Muscle of leg (tissue), 11 donors: ENCODE measurements around the gene FRMD4B. TPM values are rescaled to one million over a fixed set of nuclear protein-coding genes. Genes with fewer than 3 reads are reported as not detected.
A peak's percentile ranks its signal among the peaks of the same experiment; 100 is the strongest.
"Not testable (repeated sequence)": the region's sequence is repeated elsewhere in the genome, so short reads cannot be mapped to it uniquely, and the experiment has no call there.

Experiments
- DNase-seq: peaks from one replicate; pipeline ENCODE4 v3.0.0; 2013
- H3K27ac ChIP-seq: one replicate; pipeline ENCODE4 v1.5.1; 2013; ENCODE audit warnings: mild to moderate bottlenecking, low read length, control low read depth
- H3K27me3 ChIP-seq: one replicate; pipeline ENCODE4 v1.6.1; 2013; ENCODE audit warnings: low read length; ENCODE audit not compliant: control insufficient read depth, insufficient read depth
- H3K36me3 ChIP-seq: one replicate; pipeline ENCODE4 v1.6.1; 2013; ENCODE audit warnings: low read length; ENCODE audit not compliant: control insufficient read depth, insufficient read depth
- H3K4me1 ChIP-seq: one replicate; pipeline ENCODE4 v1.6.1; 2013; ENCODE audit warnings: low read length; ENCODE audit not compliant: control insufficient read depth, insufficient read depth
- H3K4me3 ChIP-seq: one replicate; pipeline ENCODE4 v1.5.1; 2013; ENCODE audit warnings: low read length, control low read depth
- H3K9me3 ChIP-seq: replicated peaks from 2 replicates; pipeline ENCODE4 v1.6.1; 2013; ENCODE audit warnings: low read depth, low read length; ENCODE audit not compliant: control insufficient read depth
- WGBS: methylation state at CpG from one replicate; pipeline ENCODE4 v1.1.5; 2013; ENCODE audit warnings: missing lambda C conversion rate; ENCODE audit not compliant: insufficient coverage; 5-methylcytosine and 5-hydroxymethylcytosine counted together
- polyA plus RNA-seq, 8 donors: library from polyadenylated mRNA; unstranded; fragments of 120-200 nt; gene quantifications; one replicate each; pipeline versions ENCODE4 v1.2.1 to v1.2.3, GENCODE V29; 2013; ENCODE audit warnings: inconsistent platforms in 1 of 8, low replicate concordance in 1 of 8; ENCODE audit not compliant: insufficient read length in 8 of 8, insufficient read depth in 1 of 8
- total RNA-seq: library from RNA; stranded (reverse); fragments of 120-200 nt; gene quantifications from one replicate; pipeline ENCODE4 v1.2.4, GENCODE V29; 2013

FRMD4B gene
- total and polyA plus RNA-seq, 9 donors, result 13.9 to 23.1 (median 17.2) TPM

- Histone ChIP-seq H3K27me3 (no peaks in the 10 kb centered on the region), H3K4me3 (no peak overlapping the region), H3K9me3 (no peaks in the 10 kb centered on the region), H3K36me3 (no peaks in the 10 kb centered on the region), H3K4me1 (peaks cover 4% of the 10 kb centered on the region), H3K27ac (peak overlapping the region; percentile 57)
- DNase-seq, result peak; percentile 82
- WGBS, result 48% methylated on average over 2 of the region's 4 CpGs
Observed at GRCh38 chr3:69326855-69327300, 59.0 kb downstream of the FRMD4B start.

DNA sequence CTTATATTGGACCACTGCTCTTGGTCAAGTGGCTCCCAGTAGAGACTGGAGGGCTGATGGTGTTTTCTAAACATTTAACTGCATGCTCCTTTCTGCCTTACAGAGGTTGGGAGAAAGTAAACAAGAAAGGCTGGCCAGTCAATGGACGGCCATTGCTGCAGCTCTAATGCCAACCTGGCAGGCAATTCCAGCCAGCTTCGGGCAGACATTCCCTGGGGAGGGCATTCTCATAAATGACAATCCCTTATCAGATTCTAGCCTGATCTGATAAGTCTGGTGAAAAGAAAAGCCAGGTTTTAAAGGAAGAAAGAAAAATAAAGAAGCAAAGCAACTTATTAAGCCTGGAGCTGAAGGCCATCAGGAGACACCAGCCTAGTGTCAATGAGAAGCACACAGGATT is 60.7 kb downstream of the FRMD4B start:
- Histone ChIP-seq H3K27me3 (no peaks in the 10 kb centered on the region), H3K4me3 (no peak overlapping the region), H3K27ac (no peak overlapping the region), H3K36me3 (no peaks in the 10 kb centered on the region), H3K4me1 (peaks cover 8% of the 10 kb centered on the region), H3K9me3 (no peaks in the 10 kb centered on the region)
- no peak for DNase-seq
- WGBS, result 86% methylated on average over 1 of the region's 2 CpGs

GRCh38 chr3:69324362-69325025 is 61.4 kb downstream of the FRMD4B start:
- H3K27ac ChIP-seq, result no peak overlapping the region

GRCh38 chr3:69323941-69324340 is 61.9 kb downstream of the FRMD4B start:
- no peaks in the 10 kb centered on the region for H3K36me3 ChIP-seq
- peaks cover 8% of the 10 kb centered on the region for H3K4me1 ChIP-seq
- no CpG with 5 or more reads among the region's 1 CpG for WGBS
- H3K27ac ChIP-seq, result no peak overlapping the region
- no peaks in the 10 kb centered on the region for H3K27me3 ChIP-seq
- no peak overlapping the region for H3K4me3 ChIP-seq
- no peak for DNase-seq
- no peaks in the 10 kb centered on the region for H3K9me3 ChIP-seq

More at GRCh38 chr3:69324362-69325025, 61.4 kb downstream of the FRMD4B start:
- Histone ChIP-seq H3K4me1 (peaks cover 8% of the 10 kb centered on the region), H3K36me3 (no peaks in the 10 kb centered on the region), H3K27me3 (no peaks in the 10 kb centered on the region), H3K9me3 (no peaks in the 10 kb centered on the region), H3K4me3 (no peak overlapping the region)
- DNase-seq, result peak; percentile 67
- 87% methylated on average over 3 of the region's 7 CpGs for WGBS

DNA sequence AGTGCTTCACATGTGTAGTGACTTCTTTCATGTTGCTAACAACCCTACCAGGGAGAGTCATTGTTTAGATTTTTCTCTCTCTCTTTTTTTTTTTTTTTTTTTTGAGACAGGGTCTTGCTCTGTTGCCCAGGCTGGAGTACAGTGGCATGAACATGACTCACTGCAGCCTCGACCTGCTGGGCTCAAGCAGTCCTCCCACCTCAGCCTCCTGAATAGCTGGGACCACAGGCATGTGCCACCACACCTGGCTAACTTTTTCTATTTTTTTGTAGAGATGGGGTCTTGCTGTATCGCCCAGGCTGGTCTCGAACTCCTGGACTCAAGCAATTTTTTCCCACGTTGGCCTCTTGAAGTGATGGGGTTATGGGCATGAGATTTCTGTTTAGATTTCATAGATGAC is 63.4 kb downstream of the FRMD4B start:
- not testable (repeated sequence) for H3K27ac ChIP-seq, H3K27me3 ChIP-seq, H3K4me3 ChIP-seq, H3K36me3 ChIP-seq, H3K4me1 ChIP-seq, DNase-seq, H3K9me3 ChIP-seq
- WGBS, result 97% methylated on average over 3 of the region's 4 CpGs

GRCh38 chr3:69322158-69322509 is 63.8 kb downstream of the FRMD4B start:
- no peaks in the 10 kb centered on the region for H3K9me3 ChIP-seq
- no peaks in the 10 kb centered on the region for H3K36me3 ChIP-seq
- no peaks in the 10 kb centered on the region for H3K27me3 ChIP-seq
- no peak for DNase-seq
- WGBS, result no CpG with 5 or more reads among the region's 4 CpGs
- H3K27ac ChIP-seq, result no peak overlapping the region
- H3K4me1 ChIP-seq, result peaks cover 8% of the 10 kb centered on the region
- no peak overlapping the region for H3K4me3 ChIP-seq

- H3K27me3 ChIP-seq, result no peaks in the 10 kb centered on the region
- H3K4me1 ChIP-seq, result peaks cover 8% of the 10 kb centered on the region
- WGBS, result 73% methylated on average over 5 of the region's 9 CpGs
- H3K9me3 ChIP-seq, result no peaks in the 10 kb centered on the region
- DNase-seq, result peak; percentile 64
- no peaks in the 10 kb centered on the region for H3K36me3 ChIP-seq
- H3K27ac ChIP-seq, result peak overlapping the region; percentile 49
- H3K4me3 ChIP-seq, result no peak overlapping the region
Observed at GRCh38 chr3:69321301-69322157, 64.4 kb downstream of the FRMD4B start.

DNA sequence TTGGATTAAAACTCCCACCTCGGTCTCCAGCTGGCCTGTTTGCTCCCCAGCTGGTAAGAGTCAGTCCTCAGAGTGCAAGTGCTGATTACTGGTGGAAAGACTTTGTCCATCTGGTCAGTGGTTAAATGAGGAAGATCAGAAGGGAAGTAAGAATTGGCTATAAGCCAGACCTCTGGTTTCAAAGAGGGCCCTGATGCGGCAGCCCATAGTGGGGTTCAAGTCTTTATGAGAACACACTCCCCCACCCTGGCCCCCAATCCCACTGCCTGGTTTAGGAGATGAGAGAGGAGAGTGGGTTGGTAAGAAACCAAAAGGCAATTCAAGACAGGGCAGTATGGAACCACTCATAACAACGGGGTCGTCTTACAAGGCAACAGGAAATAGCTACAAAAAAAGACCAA is 65.0 kb downstream of the FRMD4B start:
- peak; percentile 78 for DNase-seq
- Histone ChIP-seq H3K4me3 (no peak overlapping the region), H3K27ac (peak overlapping the region; percentile 49), H3K4me1 (peaks cover 8% of the 10 kb centered on the region), H3K9me3 (no peaks in the 10 kb centered on the region), H3K36me3 (no peaks in the 10 kb centered on the region), H3K27me3 (no peaks in the 10 kb centered on the region)
- 80% methylated on average over 1 of the region's 4 CpGs for WGBS

GRCh38 chr3:69319652-69320051 is 66.2 kb downstream of the FRMD4B start:
- Histone ChIP-seq H3K4me3 (no peak overlapping the region), H3K4me1 (peaks cover 8% of the 10 kb centered on the region), H3K27me3 (no peaks in the 10 kb centered on the region), H3K9me3 (no peaks in the 10 kb centered on the region), H3K36me3 (no peaks in the 10 kb centered on the region), H3K27ac (no peak overlapping the region)
- no peak for DNase-seq
- no CpG with 5 or more reads among the region's 4 CpGs for WGBS

- peaks cover 6% of the 10 kb centered on the region for H3K4me1 ChIP-seq
- H3K4me3 ChIP-seq, result no peak overlapping the region
- no peaks in the 10 kb centered on the region for H3K27me3 ChIP-seq
- H3K36me3 ChIP-seq, result no peaks in the 10 kb centered on the region
- H3K27ac ChIP-seq, result no peak overlapping the region
- no peak for DNase-seq
- WGBS, result 100% methylated on average over 2 of the region's 5 CpGs
- H3K9me3 ChIP-seq, result no peaks in the 10 kb centered on the region
Observed at GRCh38 chr3:69318410-69318809, 67.5 kb downstream of the FRMD4B start.
